T-helper 1 cell treated with Interleukin-12 subunit alpha and Interleukin-12 subunit beta and Interleukin-4 antibody, amounts not matched to agents 30 μg/mL and 1 μg/mL, for 36 hours (primary cell): Measurements from ENCODE around the gene XIRP2.

Experiments
- H3K27ac Mint-ChIP-seq: one replicate; pipeline ENCODE4 v1.8.0; 2021; ENCODE audit warnings: mild to moderate bottlenecking, mixed read lengths
- H3K27me3 Mint-ChIP-seq: one replicate; pipeline ENCODE4 v1.8.0; 2021; ENCODE audit warnings: low read depth, mixed read lengths
- H3K36me3 Mint-ChIP-seq: one replicate; pipeline ENCODE4 v1.8.0; 2021; ENCODE audit warnings: low read depth, mixed read lengths
- H3K4me1 Mint-ChIP-seq: one replicate; pipeline ENCODE4 v1.8.0; 2021; ENCODE audit warnings: low read depth, mixed read lengths
- H3K4me3 Mint-ChIP-seq: one replicate; pipeline ENCODE4 v1.8.0; 2021; ENCODE audit warnings: mild to moderate bottlenecking, moderate library complexity, mixed read lengths
- H3K9me3 Mint-ChIP-seq: one replicate; pipeline ENCODE4 v1.8.0; 2021; ENCODE audit warnings: mixed read lengths

Gene XIRP2

GRCh38 chr2:167192833-167193232 is 304.6 kb downstream of the XIRP2 start:
- Mint-ChIP-seq H3K36me3 (no peaks in the 10 kb centered on the region), H3K27ac (no peak overlapping the region), H3K4me1 (no peaks in the 10 kb centered on the region), H3K9me3 (no peaks in the 10 kb centered on the region), H3K4me3 (no peak overlapping the region), H3K27me3 (no peaks in the 10 kb centered on the region)

DNA sequence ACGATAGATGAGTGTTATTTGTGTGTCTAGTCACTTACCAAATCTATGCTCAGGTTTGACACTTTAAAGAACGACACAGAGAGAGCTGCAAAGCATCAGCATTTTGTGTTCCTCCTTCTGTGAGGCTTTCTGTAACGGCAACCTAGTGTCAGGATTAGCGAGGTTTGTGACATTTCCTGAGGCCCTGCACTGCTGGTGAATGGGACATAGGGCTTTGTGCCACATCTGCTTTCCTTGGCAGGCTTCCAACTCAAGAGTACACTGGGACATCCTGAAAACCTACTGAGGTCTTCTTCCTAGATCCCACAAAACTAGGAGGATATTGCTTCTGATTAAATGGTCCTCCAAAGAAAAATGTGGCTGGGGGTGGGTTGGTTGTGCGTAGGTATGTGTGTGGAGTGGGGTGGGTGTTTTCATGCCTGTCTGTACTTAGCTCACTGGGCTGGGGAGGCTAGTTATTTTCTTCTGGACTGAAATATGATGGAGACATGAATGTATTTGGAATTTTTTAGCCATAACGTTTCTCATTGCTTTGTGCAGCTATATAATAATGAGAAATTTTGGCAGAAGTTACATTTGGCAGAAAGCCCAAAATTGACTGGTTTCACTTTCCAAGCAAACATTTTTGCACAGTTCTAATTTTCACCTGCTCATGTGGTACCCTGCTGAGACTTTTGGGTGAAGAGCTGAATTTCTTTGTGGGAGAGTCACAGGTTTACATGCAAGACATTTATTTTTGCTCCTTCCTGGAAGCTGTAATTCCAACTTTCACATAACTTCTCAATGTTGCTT is 308.4 kb downstream of the XIRP2 start:
- Mint-ChIP-seq H3K36me3 (no peaks in the 10 kb centered on the region), H3K9me3 (no peaks in the 10 kb centered on the region), H3K27ac (no peak overlapping the region), H3K27me3 (no peaks in the 10 kb centered on the region), H3K4me3 (no peak overlapping the region), H3K4me1 (no peaks in the 10 kb centered on the region)

DNA sequence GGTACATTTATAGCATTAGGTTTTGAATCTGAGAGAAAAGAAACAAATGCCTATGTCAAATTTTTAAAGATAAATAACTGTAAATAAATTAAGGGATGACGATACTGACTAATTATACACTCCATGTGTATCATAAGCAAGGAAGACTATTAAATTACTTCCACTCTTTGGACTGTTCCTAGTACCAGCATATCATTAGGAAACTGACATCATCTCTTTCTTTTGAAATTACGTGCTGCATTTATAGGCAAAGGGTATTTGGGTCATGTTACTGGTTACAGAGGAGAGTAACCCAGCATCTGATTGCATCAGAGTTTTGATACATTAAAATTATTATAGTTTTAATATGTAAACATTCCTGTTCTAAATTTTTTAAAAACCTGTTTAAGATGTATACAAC is 309.7 kb downstream of the XIRP2 start:
- H3K4me1 Mint-ChIP-seq: no peaks in the 10 kb centered on the region
- no peaks in the 10 kb centered on the region for H3K27me3 Mint-ChIP-seq
- no peaks in the 10 kb centered on the region for H3K36me3 Mint-ChIP-seq
- H3K9me3 Mint-ChIP-seq: no peaks in the 10 kb centered on the region
- H3K4me3 Mint-ChIP-seq: no peak overlapping the region
- no peak overlapping the region for H3K27ac Mint-ChIP-seq

- Mint-ChIP-seq H3K9me3 (no peaks in the 10 kb centered on the region), H3K4me1 (no peaks in the 10 kb centered on the region), H3K36me3 (no peaks in the 10 kb centered on the region), H3K27ac (no peak overlapping the region), H3K4me3 (no peak overlapping the region), H3K27me3 (no peaks in the 10 kb centered on the region)
Observed at GRCh38 chr2:167198576-167198975, 310.3 kb downstream of the XIRP2 start.

DNA sequence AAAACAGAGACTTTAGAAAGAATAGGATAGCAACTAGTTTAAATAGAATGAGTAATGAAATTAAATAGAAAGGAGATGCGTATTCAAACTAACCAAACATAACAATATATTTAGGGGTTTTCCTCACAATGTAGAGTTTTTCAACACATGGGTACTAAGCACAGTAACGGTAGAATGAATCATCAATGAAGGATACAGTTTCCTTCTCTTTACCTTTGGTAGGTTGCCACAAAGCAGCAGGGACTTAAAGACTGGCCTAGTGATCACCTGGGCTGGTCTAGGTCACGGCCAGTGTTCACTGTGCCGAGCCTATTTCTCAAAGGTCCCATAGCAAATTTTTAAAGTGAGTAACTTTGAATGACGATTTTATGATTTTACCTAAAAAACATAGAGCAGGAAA is 311.7 kb downstream of the XIRP2 start:
- no peaks in the 10 kb centered on the region for H3K27me3 Mint-ChIP-seq
- no peaks in the 10 kb centered on the region for H3K9me3 Mint-ChIP-seq

GRCh38 chr2:167209784-167210183 is 321.5 kb downstream of the XIRP2 start:
- no peak overlapping the region for H3K27ac Mint-ChIP-seq
- H3K4me1 Mint-ChIP-seq: no peaks in the 10 kb centered on the region
- H3K36me3 Mint-ChIP-seq: no peaks in the 10 kb centered on the region

More for the DNA sequence above, 311.7 kb downstream of the XIRP2 start:
- no peak overlapping the region for H3K4me3 Mint-ChIP-seq
- no peaks in the 10 kb centered on the region for H3K36me3 Mint-ChIP-seq
- no peak overlapping the region for H3K27ac Mint-ChIP-seq
- no peaks in the 10 kb centered on the region for H3K4me1 Mint-ChIP-seq

DNA sequence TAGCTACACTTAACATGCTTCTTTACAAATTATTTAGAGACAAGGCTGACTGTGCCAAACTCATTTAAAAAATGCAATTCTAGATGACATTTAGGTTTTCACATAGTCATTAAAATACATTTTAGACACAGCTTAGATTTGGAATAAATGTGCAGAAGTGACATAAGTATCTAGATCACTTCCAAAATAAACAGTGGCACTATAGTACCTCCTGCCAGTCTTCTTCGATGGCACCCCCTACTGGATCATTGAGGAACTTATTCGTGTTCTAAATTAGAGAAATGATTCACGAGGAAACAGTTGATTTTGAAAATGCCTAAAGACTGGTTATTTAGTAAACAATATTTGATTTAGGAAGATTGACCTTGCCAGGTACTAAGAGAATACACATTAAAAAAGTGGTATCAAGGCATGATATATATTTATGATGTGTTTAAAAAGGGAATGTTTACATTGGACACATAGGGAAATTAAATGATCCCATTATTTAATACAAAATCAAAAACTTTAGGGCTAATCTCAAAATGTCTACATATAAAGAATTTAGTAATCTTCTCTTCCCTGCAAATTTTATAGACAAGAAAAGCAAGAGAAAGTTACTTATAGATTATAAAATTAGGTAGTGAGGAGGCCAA is 323.9 kb downstream of the XIRP2 start:
- no peaks in the 10 kb centered on the region for H3K36me3 Mint-ChIP-seq
- no peak overlapping the region for H3K27ac Mint-ChIP-seq
- no peaks in the 10 kb centered on the region for H3K4me1 Mint-ChIP-seq
- H3K4me3 Mint-ChIP-seq: no peak overlapping the region
- H3K9me3 Mint-ChIP-seq: no peaks in the 10 kb centered on the region
- no peaks in the 10 kb centered on the region for H3K27me3 Mint-ChIP-seq

More at GRCh38 chr2:167209784-167210183, 321.5 kb downstream of the XIRP2 start:
- Mint-ChIP-seq H3K4me3 (no peak overlapping the region), H3K9me3 (no peaks in the 10 kb centered on the region), H3K27me3 (no peaks in the 10 kb centered on the region)

- no peaks in the 10 kb centered on the region for H3K9me3 Mint-ChIP-seq
- H3K27me3 Mint-ChIP-seq: no peaks in the 10 kb centered on the region
- no peaks in the 10 kb centered on the region for H3K4me1 Mint-ChIP-seq
- H3K4me3 Mint-ChIP-seq: no peak overlapping the region
- no peak overlapping the region for H3K27ac Mint-ChIP-seq
- H3K36me3 Mint-ChIP-seq: no peaks in the 10 kb centered on the region
Observed at GRCh38 chr2:167215595-167215994, 327.3 kb downstream of the XIRP2 start.

- no peaks in the 10 kb centered on the region for H3K9me3 Mint-ChIP-seq
- no peak overlapping the region for H3K4me3 Mint-ChIP-seq
- no peaks in the 10 kb centered on the region for H3K27me3 Mint-ChIP-seq
- no peaks in the 10 kb centered on the region for H3K4me1 Mint-ChIP-seq
- H3K27ac Mint-ChIP-seq: no peak overlapping the region
- no peaks in the 10 kb centered on the region for H3K36me3 Mint-ChIP-seq
Observed at GRCh38 chr2:167237478-167237877, 349.2 kb downstream of the XIRP2 start.

- Mint-ChIP-seq H3K4me1 (no peaks in the 10 kb centered on the region), H3K27ac (no peak overlapping the region), H3K4me3 (no peak overlapping the region), H3K9me3 (no peaks in the 10 kb centered on the region), H3K27me3 (no peaks in the 10 kb centered on the region), H3K36me3 (no peaks in the 10 kb centered on the region)
Observed at GRCh38 chr2:167240671-167241070, 352.4 kb downstream of the XIRP2 start.

- no peaks in the 10 kb centered on the region for H3K36me3 Mint-ChIP-seq
- H3K9me3 Mint-ChIP-seq: no peaks in the 10 kb centered on the region
- H3K27me3 Mint-ChIP-seq: no peaks in the 10 kb centered on the region
- no peaks in the 10 kb centered on the region for H3K4me1 Mint-ChIP-seq
- H3K4me3 Mint-ChIP-seq: no peak overlapping the region
- H3K27ac Mint-ChIP-seq: no peak overlapping the region
Observed at GRCh38 chr2:167249197-167249596, 360.9 kb downstream of the XIRP2 start.

DNA sequence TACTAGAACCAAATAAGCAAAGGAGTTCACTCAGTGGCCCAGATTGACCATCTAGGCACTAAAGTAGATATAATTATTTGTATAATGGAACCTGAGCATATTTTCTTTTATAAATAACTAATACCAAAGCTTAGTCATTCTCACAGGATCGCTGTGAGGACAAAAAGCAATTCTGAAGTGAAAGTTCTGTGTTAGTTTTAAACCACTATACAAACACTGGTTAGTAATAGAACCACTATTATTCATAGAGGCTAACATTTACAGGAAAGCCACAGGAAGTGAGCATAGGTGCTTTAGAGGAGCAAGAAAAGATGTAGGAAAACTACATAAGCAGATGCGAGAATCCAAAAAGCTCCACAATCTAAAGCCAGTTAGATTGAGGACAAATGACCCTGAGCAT is 364.7 kb downstream of the XIRP2 start:
- Mint-ChIP-seq H3K36me3 (no peaks in the 10 kb centered on the region), H3K4me3 (no peak overlapping the region), H3K27me3 (no peaks in the 10 kb centered on the region), H3K9me3 (no peaks in the 10 kb centered on the region), H3K4me1 (no peaks in the 10 kb centered on the region), H3K27ac (no peak overlapping the region)

- no peaks in the 10 kb centered on the region for H3K4me1 Mint-ChIP-seq
- no peak overlapping the region for H3K4me3 Mint-ChIP-seq
- H3K27me3 Mint-ChIP-seq: no peaks in the 10 kb centered on the region
- no peak overlapping the region for H3K27ac Mint-ChIP-seq
- no peaks in the 10 kb centered on the region for H3K9me3 Mint-ChIP-seq
- no peaks in the 10 kb centered on the region for H3K36me3 Mint-ChIP-seq
Observed at GRCh38 chr2:167254721-167255120, 366.4 kb downstream of the XIRP2 start.

DNA sequence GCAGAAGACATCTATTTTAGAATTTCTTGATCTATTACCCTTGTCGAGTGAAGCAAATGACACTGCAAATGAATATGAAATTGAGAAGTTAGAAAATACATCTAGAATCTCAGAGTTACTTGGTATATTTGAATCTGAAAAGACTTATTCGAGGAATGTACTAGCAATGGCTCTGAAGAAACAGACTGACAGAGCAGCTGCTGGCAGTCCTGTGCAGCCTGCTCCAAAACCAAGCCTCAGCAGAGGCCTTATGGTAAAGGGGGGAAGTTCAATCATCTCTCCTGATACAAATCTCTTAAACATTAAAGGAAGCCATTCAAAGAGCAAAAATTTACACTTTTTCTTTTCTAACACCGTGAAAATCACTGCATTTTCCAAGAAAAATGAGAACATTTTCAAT is 370.4 kb downstream of the XIRP2 start:
- Mint-ChIP-seq H3K4me1 (no peaks in the 10 kb centered on the region), H3K9me3 (no peaks in the 10 kb centered on the region), H3K27me3 (no peaks in the 10 kb centered on the region), H3K27ac (no peak overlapping the region), H3K4me3 (no peak overlapping the region), H3K36me3 (no peaks in the 10 kb centered on the region)

DNA sequence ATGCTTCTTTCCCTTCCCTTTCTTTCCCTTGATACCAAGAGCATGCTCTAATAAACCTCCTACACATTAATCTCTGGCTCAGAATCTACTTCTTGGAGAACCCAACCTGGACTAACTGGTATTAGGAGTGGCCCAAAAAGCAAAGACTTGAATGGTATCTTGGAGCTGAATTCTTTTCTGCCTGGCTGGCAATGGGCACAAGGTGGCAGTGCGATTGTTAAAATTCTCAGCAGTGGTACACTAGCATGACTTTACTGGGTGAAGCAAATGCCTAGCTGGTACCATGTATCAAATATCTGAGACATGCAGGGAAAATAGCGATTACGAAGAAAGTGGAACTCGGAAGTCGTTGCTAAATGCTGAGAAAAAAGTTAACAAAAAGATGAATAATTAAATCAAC is 376.1 kb downstream of the XIRP2 start:
- no peaks in the 10 kb centered on the region for H3K36me3 Mint-ChIP-seq
- no peaks in the 10 kb centered on the region for H3K4me1 Mint-ChIP-seq
- H3K4me3 Mint-ChIP-seq: no peak overlapping the region
- H3K27ac Mint-ChIP-seq: no peak overlapping the region
- no peaks in the 10 kb centered on the region for H3K27me3 Mint-ChIP-seq
- H3K9me3 Mint-ChIP-seq: peaks cover 1% of the 10 kb centered on the region
